ENCODE measurements around the gene FRS3. TPM values are rescaled to one million over a fixed set of nuclear protein-coding genes. Genes with fewer than 3 reads are reported as not detected.
A peak's percentile ranks its signal among the peaks of the same experiment; 100 is the strongest.

FRS3 gene
- total and polyA plus RNA-seq, 2 experiments from 2014 or later: 1.4 to 8.4 TPM

- no peak overlapping the region for H3K27ac ChIP-seq
- H3K9me3 ChIP-seq (ENCODE audit: low read depth): no peaks in the 10 kb centered on the region
- H3K4me1 ChIP-seq (ENCODE audit: insufficient read depth): peaks cover 13% of the 10 kb centered on the region
- H3K4me2 ChIP-seq: no peak overlapping the region
- H3K79me2 ChIP-seq: peaks cover 20% of the 10 kb centered on the region
- no peaks in the 10 kb centered on the region for H3K9me2 ChIP-seq (replicated peaks; ENCODE audit: insufficient read depth)
- H3K36me3 ChIP-seq (replicated peaks; ENCODE audit: insufficient read depth, low read depth): no peaks in the 10 kb centered on the region
- TF ChIP-seq EZH2phosphoT487 (IDR thresholded peaks at IDR 0.05; ENCODE audit: low read depth, severe bottlenecking, unreplicated experiment) (no peak), EZH2 (IDR thresholded peaks at IDR 0.05; ENCODE audit: borderline replicate concordance) (no peak), CTCF (IDR thresholded peaks at IDR 0.05; ENCODE audit: poor library complexity) (no peak)
- no peaks in the 10 kb centered on the region for H4K20me1 ChIP-seq (ENCODE audit: insufficient read depth, poor library complexity, severe bottlenecking)
- 78% methylated on average over 5 of the region's 5 CpGs for WGBS (ENCODE audit: low lambda C conversion rate, missing lambda C conversion rate)
- no peak overlapping the region for H2AFZ ChIP-seq
- no peak overlapping the region for H3K4me3 ChIP-seq
- no peaks in the 10 kb centered on the region for H3K27me3 ChIP-seq
- DNase-seq (ENCODE audit: low spot score): no peak
These were observed 5.0 kb upstream of the FRS3 start for GRCh38 chr6:41784581-41785171.

- Histone ChIP-seq H3K9me2 (replicated peaks; ENCODE audit: insufficient read depth) (no peaks in the 10 kb centered on the region), H3K4me2 (no peak overlapping the region), H3K27ac (no peak overlapping the region), H3K36me3 (replicated peaks; ENCODE audit: insufficient read depth, low read depth) (no peaks in the 10 kb centered on the region), H4K20me1 (ENCODE audit: insufficient read depth, poor library complexity, severe bottlenecking) (no peaks in the 10 kb centered on the region), H3K4me1 (ENCODE audit: insufficient read depth) (peaks cover 21% of the 10 kb centered on the region), H2AFZ (no peak overlapping the region), H3K27me3 (no peaks in the 10 kb centered on the region), H3K79me2 (peaks cover 14% of the 10 kb centered on the region), H3K4me3 (no peak overlapping the region), H3K9me3 (ENCODE audit: low read depth) (no peaks in the 10 kb centered on the region)
- DNase-seq (ENCODE audit: low spot score): no peak
- TF ChIP-seq CTCF (IDR thresholded peaks at IDR 0.05; ENCODE audit: poor library complexity): no peak
- no peak for TF ChIP-seq EZH2 (IDR thresholded peaks at IDR 0.05; ENCODE audit: borderline replicate concordance)
- TF ChIP-seq EZH2phosphoT487 (IDR thresholded peaks at IDR 0.05; ENCODE audit: low read depth, severe bottlenecking, unreplicated experiment): no peak
- 84% methylated on average over 6 of the region's 6 CpGs for WGBS (ENCODE audit: low lambda C conversion rate, missing lambda C conversion rate)
These were observed 3.5 kb upstream of the FRS3 start for GRCh38 chr6:41783106-41783780.

- Histone ChIP-seq H3K27me3 (no peaks in the 10 kb centered on the region), H3K36me3 (replicated peaks; ENCODE audit: insufficient read depth, low read depth) (no peaks in the 10 kb centered on the region), H3K4me3 (no peak overlapping the region), H3K9me2 (replicated peaks; ENCODE audit: insufficient read depth) (no peaks in the 10 kb centered on the region), H4K20me1 (ENCODE audit: insufficient read depth, poor library complexity, severe bottlenecking) (no peaks in the 10 kb centered on the region), H3K4me2 (peak overlapping the region; percentile 96), H3K4me1 (ENCODE audit: insufficient read depth) (peaks cover 21% of the 10 kb centered on the region), H3K79me2 (peaks cover 11% of the 10 kb centered on the region), H2AFZ (no peak overlapping the region), H3K27ac (peak overlapping the region; percentile 67), H3K9me3 (ENCODE audit: low read depth) (no peaks in the 10 kb centered on the region)
- 61% methylated on average over 3 of the region's 3 CpGs for WGBS (ENCODE audit: low lambda C conversion rate, missing lambda C conversion rate)
- no peak for DNase-seq (ENCODE audit: low spot score)
- TF ChIP-seq EZH2 (IDR thresholded peaks at IDR 0.05; ENCODE audit: borderline replicate concordance): no peak
- TF ChIP-seq CTCF (IDR thresholded peaks at IDR 0.05; ENCODE audit: poor library complexity): no peak
- TF ChIP-seq EZH2phosphoT487 (IDR thresholded peaks at IDR 0.05; ENCODE audit: low read depth, severe bottlenecking, unreplicated experiment): no peak
These were observed 1.6 kb upstream of the FRS3 start for GRCh38 chr6:41781366-41781730.

All from hepatocyte (in vitro differentiated cells).